A549 (cell line): ENCODE measurements around the gene KRT79.

Experiments used
- CEBPB ChIP-seq, 2 experiments: fragments of >200 bp in 1 of 2; sonication (Bioruptor Twin) in 1 of 2; formaldehyde crosslinking in 1 of 2; IDR thresholded peaks; 2 replicates each; pipeline ENCODE4 v1.6.1; 2012 to 2016
- HOXA7 ChIP-seq: fragments of 250-450 bp; sonication (Bioruptor Pico); IDR thresholded peaks from 2 replicates; pipeline ENCODE4 v1.5.0; 2020; ENCODE audit warnings: mild to moderate bottlenecking, moderate library complexity
- JUNB ChIP-seq: fragments of >200 bp; sonication (Bioruptor Twin); formaldehyde crosslinking; IDR thresholded peaks from 2 replicates; pipeline ENCODE4 v1.6.1; 2016
- MYC ChIP-seq: IDR thresholded peaks from 2 replicates; pipeline ENCODE4 v1.6.1; 2012; ENCODE audit warnings: mild to moderate bottlenecking, inconsistent platforms, low read length, improper control_type of control experiment, borderline replicate concordance
- RARB ChIP-seq: fragments of 250-450 bp; sonication (Bioruptor Pico); IDR thresholded peaks from 2 replicates; pipeline ENCODE4 v1.8.0; 2021; ENCODE audit warnings: mild to moderate bottlenecking, moderate library complexity
- RCOR1 ChIP-seq: fragments of 150-350 bp; IDR thresholded peaks from 2 replicates; pipeline ENCODE4 v1.6.1; 2014; ENCODE audit warnings: antibody characterized with exemption, low read length, low read depth
- TP53 ChIP-seq: fragments of 250-450 bp; sonication (Bioruptor Pico); IDR thresholded peaks from 2 replicates; pipeline ENCODE4 v1.5.0; 2021; ENCODE audit warnings: mild to moderate bottlenecking, moderate library complexity
- TF ChIP-seq, protein P1 (sequence below): fragments of >200 bp; sonication (Bioruptor Twin); formaldehyde crosslinking; IDR thresholded peaks from 3 replicates; pipeline ENCODE4 v1.5.1; 2016
- TF ChIP-seq, protein P2 (sequence below): fragments of 450-650 bp; IDR thresholded peaks from 2 replicates; pipeline ENCODE4 v1.6.1; 2014; ENCODE audit warnings: antibody characterized with exemption
- TF ChIP-seq, protein P3 (sequence below): fragments of 150-350 bp; IDR thresholded peaks from 2 replicates; pipeline ENCODE4 v1.6.1; 2014; ENCODE audit warnings: low read depth, mild to moderate bottlenecking, low read length
- TF ChIP-seq, protein P4 (sequence below): IDR thresholded peaks from 2 replicates; pipeline ENCODE4 v1.6.1; 2012

DNA sequence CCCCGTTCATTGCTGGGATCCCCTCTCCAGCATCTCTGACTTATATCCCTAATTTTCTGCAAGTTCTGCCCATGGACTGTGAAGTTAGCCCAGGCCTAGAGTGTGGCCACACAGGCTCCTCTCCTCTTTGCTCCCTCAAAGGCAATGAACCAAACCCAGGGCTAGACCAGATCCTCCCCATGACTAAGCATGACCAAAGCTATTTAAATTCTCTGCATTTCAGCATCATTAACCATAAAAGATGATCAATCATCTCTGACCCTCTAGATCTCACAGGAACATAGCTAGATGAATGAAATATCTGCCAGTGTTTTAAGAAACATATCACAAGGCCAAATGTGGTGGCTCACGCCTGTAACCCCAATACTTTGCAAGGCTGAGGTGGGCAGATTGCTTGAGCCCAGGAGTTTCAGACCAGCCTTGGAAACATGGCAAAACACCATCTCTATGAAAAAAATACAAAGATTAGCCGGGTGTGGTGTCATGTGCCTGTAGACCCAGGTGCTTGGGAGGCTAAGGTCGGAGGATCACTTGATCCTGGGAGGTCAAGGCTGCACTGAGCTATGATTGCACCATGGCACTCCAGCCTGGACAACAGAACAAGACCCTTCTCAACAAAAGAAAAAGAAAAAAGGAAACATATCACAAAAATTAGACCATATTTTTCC, 36.0 kb downstream of the KRT79 start:
- no peak for TF ChIP-seq TP53 (CRISPR knock-in tag)
- no peak for TF ChIP-seq RARB (CRISPR knock-in tag)
- TF ChIP-seq, protein P1, sequence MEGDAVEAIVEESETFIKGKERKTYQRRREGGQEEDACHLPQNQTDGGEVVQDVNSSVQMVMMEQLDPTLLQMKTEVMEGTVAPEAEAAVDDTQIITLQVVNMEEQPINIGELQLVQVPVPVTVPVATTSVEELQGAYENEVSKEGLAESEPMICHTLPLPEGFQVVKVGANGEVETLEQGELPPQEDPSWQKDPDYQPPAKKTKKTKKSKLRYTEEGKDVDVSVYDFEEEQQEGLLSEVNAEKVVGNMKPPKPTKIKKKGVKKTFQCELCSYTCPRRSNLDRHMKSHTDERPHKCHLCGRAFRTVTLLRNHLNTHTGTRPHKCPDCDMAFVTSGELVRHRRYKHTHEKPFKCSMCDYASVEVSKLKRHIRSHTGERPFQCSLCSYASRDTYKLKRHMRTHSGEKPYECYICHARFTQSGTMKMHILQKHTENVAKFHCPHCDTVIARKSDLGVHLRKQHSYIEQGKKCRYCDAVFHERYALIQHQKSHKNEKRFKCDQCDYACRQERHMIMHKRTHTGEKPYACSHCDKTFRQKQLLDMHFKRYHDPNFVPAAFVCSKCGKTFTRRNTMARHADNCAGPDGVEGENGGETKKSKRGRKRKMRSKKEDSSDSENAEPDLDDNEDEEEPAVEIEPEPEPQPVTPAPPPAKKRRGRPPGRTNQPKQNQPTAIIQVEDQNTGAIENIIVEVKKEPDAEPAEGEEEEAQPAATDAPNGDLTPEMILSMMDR, result no peak
- TF ChIP-seq JUNB, result no peak
- TF ChIP-seq, protein P2, sequence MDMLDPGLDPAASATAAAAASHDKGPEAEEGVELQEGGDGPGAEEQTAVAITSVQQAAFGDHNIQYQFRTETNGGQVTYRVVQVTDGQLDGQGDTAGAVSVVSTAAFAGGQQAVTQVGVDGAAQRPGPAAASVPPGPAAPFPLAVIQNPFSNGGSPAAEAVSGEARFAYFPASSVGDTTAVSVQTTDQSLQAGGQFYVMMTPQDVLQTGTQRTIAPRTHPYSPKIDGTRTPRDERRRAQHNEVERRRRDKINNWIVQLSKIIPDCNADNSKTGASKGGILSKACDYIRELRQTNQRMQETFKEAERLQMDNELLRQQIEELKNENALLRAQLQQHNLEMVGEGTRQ, result no peak
- TF ChIP-seq, protein P3, sequence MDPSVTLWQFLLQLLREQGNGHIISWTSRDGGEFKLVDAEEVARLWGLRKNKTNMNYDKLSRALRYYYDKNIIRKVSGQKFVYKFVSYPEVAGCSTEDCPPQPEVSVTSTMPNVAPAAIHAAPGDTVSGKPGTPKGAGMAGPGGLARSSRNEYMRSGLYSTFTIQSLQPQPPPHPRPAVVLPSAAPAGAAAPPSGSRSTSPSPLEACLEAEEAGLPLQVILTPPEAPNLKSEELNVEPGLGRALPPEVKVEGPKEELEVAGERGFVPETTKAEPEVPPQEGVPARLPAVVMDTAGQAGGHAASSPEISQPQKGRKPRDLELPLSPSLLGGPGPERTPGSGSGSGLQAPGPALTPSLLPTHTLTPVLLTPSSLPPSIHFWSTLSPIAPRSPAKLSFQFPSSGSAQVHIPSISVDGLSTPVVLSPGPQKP, result no peak
- no peak for TF ChIP-seq CEBPB (IDR thresholded peaks at IDR 0.05)
- no peak for TF ChIP-seq HOXA7 (CRISPR knock-in tag)
- TF ChIP-seq, protein P4, sequence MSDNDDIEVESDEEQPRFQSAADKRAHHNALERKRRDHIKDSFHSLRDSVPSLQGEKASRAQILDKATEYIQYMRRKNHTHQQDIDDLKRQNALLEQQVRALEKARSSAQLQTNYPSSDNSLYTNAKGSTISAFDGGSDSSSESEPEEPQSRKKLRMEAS, result no peak
- no peak for TF ChIP-seq MYC
- TF ChIP-seq RCOR1, result no peak
